Spinal cord (tissue), 10 donors: ENCODE results near the gene CSK. TPM values are rescaled to one million over a fixed set of nuclear protein-coding genes. Genes with fewer than 3 reads are reported as not detected.
A peak's percentile ranks its signal among the peaks of the same experiment; 100 is the strongest.

Experiments used
- DNase-seq, 6 donors: peaks; one replicate each; pipeline versions ENCODE4 v3.0.0 to v3.0.0-alpha.2; 2013 to 2015; ENCODE audit warnings: low spot score in 6 of 6, low read depth in 4 of 6
- H3K27ac ChIP-seq: one replicate; pipeline ENCODE4 v1.5.1; 2013; ENCODE audit warnings: low read depth, low read length, control low read depth
- H3K27me3 ChIP-seq: one replicate; pipeline ENCODE4 v1.6.1; 2013; ENCODE audit warnings: low read length; ENCODE audit not compliant: control insufficient read depth, insufficient read depth
- H3K36me3 ChIP-seq: one replicate; pipeline ENCODE4 v1.6.1; 2013; ENCODE audit warnings: low read length; ENCODE audit not compliant: control insufficient read depth, insufficient read depth
- H3K4me1 ChIP-seq: one replicate; pipeline ENCODE4 v1.6.1; 2013; ENCODE audit warnings: low read length; ENCODE audit not compliant: control insufficient read depth, insufficient read depth
- H3K4me3 ChIP-seq: one replicate; pipeline ENCODE4 v1.5.1; 2013; ENCODE audit warnings: low read depth, low read length, control low read depth
- H3K9me3 ChIP-seq: one replicate; pipeline ENCODE4 v1.6.1; 2013; ENCODE audit warnings: low read length; ENCODE audit not compliant: control insufficient read depth, insufficient read depth
- WGBS: methylation state at CpG from one replicate; pipeline ENCODE4 v1.1.5; 2013; ENCODE audit warnings: missing lambda C conversion rate; ENCODE audit not compliant: insufficient coverage; 5-methylcytosine and 5-hydroxymethylcytosine counted together
- polyA plus RNA-seq, 2 donors: library from polyadenylated mRNA; unstranded; fragments of 120-200 nt; gene quantifications; one replicate each; pipeline ENCODE4 v1.2.1, GENCODE V29; 2013; ENCODE audit not compliant: insufficient read length in 2 of 2
- total RNA-seq, 2 donors: library from RNA; depleted of rRNA in 1 of 2; stranded (reverse); fragments of 120-200 nt in 1 of 2; fragments of >200 nt in 1 of 2; gene quantifications; one replicate each; pipeline versions ENCODE4 v1.2.3 to v1.2.4, GENCODE V29; 2013 to 2014
- donor health status: healthy.

CSK gene
- total and polyA plus RNA-seq, 4 donors: 20.1 to 79.4 (median 52.9) TPM

- WGBS: 89% methylated on average over 14 of the region's 18 CpGs
- Histone ChIP-seq H3K4me3 (no peak overlapping the region), H3K9me3 (no peaks in the 10 kb centered on the region), H3K27me3 (no peaks in the 10 kb centered on the region), H3K36me3 (peaks cover 6% of the 10 kb centered on the region), H3K4me1 (no peaks in the 10 kb centered on the region), H3K27ac (no peak overlapping the region)
- no peak for DNase-seq
These were observed 26.4 kb downstream of the CSK start for GRCh38 chr15:74808078-74808839.

DNA sequence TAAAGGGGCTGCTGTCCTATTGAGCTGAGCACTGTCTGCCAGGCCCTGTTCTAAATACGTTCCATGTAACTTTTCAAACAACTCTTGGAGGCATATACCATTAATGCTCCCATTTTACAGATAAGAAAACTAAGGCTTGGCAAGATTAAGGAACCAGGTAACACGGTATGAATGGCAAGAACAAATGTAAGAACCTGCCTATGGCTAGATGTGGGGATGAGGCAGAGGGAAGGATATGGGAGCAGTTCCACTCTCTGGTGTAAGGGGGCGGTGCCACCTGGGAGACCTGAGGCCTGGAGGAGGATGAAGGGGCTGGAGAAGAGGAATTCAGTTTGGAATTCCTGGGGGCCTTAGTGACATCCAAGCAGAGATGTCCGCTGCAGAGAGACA lies 27.0 kb downstream of the CSK start:
- Histone ChIP-seq H3K9me3 (no peaks in the 10 kb centered on the region), H3K27me3 (no peaks in the 10 kb centered on the region), H3K4me3 (no peak overlapping the region), H3K36me3 (no peaks in the 10 kb centered on the region), H3K27ac (no peak overlapping the region), H3K4me1 (no peaks in the 10 kb centered on the region)
- 37% methylated on average over 3 of the region's 4 CpGs for WGBS
- no peak for DNase-seq

DNA sequence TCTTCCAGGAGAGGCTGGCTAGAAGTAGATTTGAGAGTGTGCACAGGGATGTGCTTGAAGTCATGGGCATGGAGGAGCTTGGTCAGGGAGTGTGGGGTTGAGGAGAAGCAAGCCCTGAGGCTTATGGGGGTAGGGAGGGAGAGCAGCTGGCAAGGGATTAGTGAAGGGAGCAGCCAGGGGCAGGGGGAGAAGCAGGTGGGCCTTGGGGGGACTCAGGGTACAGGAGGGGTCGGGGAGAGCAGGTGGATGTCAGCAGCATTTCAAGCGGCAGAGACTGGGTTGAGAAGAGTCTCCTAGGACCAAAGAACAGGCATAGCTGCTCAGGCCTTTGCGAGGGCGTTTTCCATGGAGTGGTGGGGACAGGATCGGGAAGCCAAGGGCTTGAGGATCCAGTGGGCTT lies 27.4 kb downstream of the CSK start:
- Histone ChIP-seq H3K36me3 (no peaks in the 10 kb centered on the region), H3K4me3 (no peak overlapping the region), H3K27ac (no peak overlapping the region), H3K4me1 (no peaks in the 10 kb centered on the region), H3K27me3 (no peaks in the 10 kb centered on the region), H3K9me3 (no peaks in the 10 kb centered on the region)
- DNase-seq: no peak
- WGBS: 74% methylated on average over 5 of the region's 5 CpGs

GRCh38 chr15:74809956-74810355 lies 28.1 kb downstream of the CSK start:
- H3K9me3 ChIP-seq: no peaks in the 10 kb centered on the region
- 100% methylated on average over 3 of the region's 3 CpGs for WGBS
- H3K27me3 ChIP-seq: no peaks in the 10 kb centered on the region
- no peak for DNase-seq
- no peak overlapping the region for H3K4me3 ChIP-seq
- H3K27ac ChIP-seq: no peak overlapping the region
- no peaks in the 10 kb centered on the region for H3K4me1 ChIP-seq
- no peaks in the 10 kb centered on the region for H3K36me3 ChIP-seq

DNA sequence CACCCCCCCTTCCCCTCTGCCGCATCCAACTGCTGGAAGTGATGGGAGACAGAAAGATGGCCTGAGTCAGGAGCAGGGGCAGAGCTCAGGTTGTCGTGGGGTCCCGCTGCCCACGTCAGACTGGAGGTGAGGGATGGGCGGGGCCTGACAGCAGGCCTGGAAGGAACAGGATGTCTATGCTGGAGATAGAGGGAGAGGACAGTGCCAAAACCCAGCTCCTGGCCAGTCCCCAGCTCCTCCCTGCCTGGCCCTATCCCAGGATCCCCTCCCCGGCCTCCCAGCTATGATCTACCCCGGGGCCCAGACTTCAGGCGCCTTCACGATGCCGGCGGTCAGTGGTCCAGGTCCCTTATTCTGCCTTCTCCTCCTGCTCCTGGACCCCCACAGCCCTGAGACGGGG lies 30.7 kb downstream of the CSK start, which contains the start of gene LMAN1L:
Gene LMAN1L (plus strand): TSS at position 303 of the 400 bp plus-strand sequence. CDS start 20 bp downstream, at position 323.
- Histone ChIP-seq H3K4me3 (no peak within 1 kb of the TSS), H3K27ac (no peak within 1 kb of the TSS), H3K27me3 (no peaks in the 10 kb centered on the region), H3K4me1 (peaks cover 19% of the 10 kb centered on the region), H3K9me3 (no peaks in the 10 kb centered on the region), H3K36me3 (no peaks in the 10 kb centered on the region)
- WGBS: 62% methylated on average over 11 of the region's 12 CpGs
- no peak for DNase-seq

DNA sequence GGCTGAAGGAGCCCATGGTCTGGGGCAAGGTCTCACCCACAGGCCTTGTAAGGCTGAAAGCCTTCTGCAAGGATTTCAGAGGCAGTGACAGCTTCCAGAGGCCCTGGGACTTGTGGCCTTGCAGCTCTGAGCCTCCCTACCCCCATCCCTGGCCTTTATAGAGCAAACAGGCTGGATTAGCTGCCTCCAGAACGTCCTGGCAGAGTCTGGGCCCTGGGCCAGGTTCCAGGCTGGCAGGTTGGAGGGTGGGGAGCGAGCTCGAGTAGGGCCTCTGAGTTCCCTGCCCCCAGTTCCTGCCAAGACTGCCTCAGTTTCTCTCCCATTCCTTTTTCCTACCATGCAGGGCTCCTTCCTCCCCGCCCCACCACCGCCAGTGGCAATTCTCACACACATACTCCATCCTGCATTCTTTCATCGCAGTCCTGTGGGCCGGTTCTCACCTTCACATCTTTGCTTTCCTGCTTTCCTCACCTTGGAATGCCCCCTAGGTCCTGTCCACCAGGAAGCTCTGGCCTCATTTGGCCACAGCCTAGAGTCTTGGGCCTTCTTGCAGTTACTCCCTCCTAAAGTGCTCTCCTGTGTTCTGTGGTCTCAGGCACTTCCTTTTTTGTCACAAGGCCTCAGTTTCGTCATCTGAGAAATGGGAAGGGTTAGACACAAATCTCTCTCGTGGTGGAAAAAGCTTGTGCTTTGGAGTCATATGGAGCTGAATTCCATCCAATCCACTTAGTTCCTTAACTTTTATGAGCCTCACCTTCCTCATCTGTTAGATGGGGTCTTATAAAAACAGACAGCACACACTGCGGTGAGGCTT lies 33.4 kb downstream of the CSK start:
- Histone ChIP-seq H3K9me3 (no peaks in the 10 kb centered on the region), H3K4me3 (no peak overlapping the region), H3K27ac (no peak overlapping the region), H3K36me3 (no peaks in the 10 kb centered on the region), H3K4me1 (peaks cover 19% of the 10 kb centered on the region), H3K27me3 (no peaks in the 10 kb centered on the region)
- DNase-seq: peak in 2 of 6 donors; percentile 13 to 42
- 77% methylated on average over 7 of the region's 10 CpGs for WGBS

GRCh38 chr15:74815961-74816360 lies 34.1 kb downstream of the CSK start:
- no peak for DNase-seq
- Histone ChIP-seq H3K9me3 (no peaks in the 10 kb centered on the region), H3K4me1 (peaks cover 22% of the 10 kb centered on the region), H3K27me3 (no peaks in the 10 kb centered on the region), H3K36me3 (no peaks in the 10 kb centered on the region), H3K4me3 (no peak overlapping the region), H3K27ac (no peak overlapping the region)
- 85% methylated on average over 15 of the region's 15 CpGs for WGBS

- H3K27me3 ChIP-seq: no peaks in the 10 kb centered on the region
- peak in 2 of 6 donors; percentile 22 to 89 for DNase-seq
- 43% methylated on average over 5 of the region's 19 CpGs for WGBS
- peaks cover 30% of the 10 kb centered on the region for H3K4me1 ChIP-seq
- H3K4me3 ChIP-seq: no peak overlapping the region
- no peaks in the 10 kb centered on the region for H3K36me3 ChIP-seq
- no peak overlapping the region for H3K27ac ChIP-seq
- no peaks in the 10 kb centered on the region for H3K9me3 ChIP-seq
These were observed 34.9 kb downstream of the CSK start for GRCh38 chr15:74816624-74817369.

DNA sequence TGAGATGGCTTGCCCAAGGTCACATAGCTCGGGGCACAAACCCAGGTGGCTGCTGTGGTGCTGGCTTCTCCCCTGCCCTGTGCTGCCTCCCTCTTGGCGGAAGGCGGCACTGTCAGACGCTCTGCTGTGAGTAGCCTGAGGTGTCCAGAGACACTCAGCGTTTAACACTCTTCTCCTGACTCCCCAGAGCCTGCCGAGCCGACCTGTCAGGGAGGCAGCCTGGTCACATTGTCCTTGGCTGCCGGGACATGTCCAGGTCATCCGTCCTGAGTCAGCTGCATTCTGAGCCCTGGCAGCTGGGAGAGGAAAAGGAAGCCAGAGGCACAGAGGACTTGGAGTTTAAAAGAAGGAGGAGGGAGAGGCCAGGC lies 35.5 kb downstream of the CSK start:
- Histone ChIP-seq H3K4me3 (no peak overlapping the region), H3K36me3 (no peaks in the 10 kb centered on the region), H3K27ac (no peak overlapping the region), H3K4me1 (peaks cover 30% of the 10 kb centered on the region), H3K9me3 (no peaks in the 10 kb centered on the region), H3K27me3 (no peaks in the 10 kb centered on the region)
- WGBS: 17% methylated on average over 9 of the region's 9 CpGs
- peak in 1 of 6 donors; percentile 16 for DNase-seq
